ENCODE measurements around the gene RTN1.

The RTN1 gene

GRCh38 chr14:59585891-59586554 is 284.6 kb downstream of the RTN1 start:
- no peak overlapping the region for H3K9ac ChIP-seq (ENCODE audit: low read length)
- no peaks in the 10 kb centered on the region for H3F3A ChIP-seq (ENCODE audit: insufficient read depth, low read length)
- H3K9me3 ChIP-seq (ENCODE audit: low read length): no peaks in the 10 kb centered on the region
- TF ChIP-seq CTCF (IDR thresholded peaks at IDR 0.05; ENCODE audit: low read length) (no peak), EZH2 (IDR thresholded peaks at IDR 0.05; ENCODE audit: borderline replicate concordance, low read length) (no peak)
- no peaks in the 10 kb centered on the region for H4K20me1 ChIP-seq (ENCODE audit: insufficient read depth, low read length)
- H3K79me2 ChIP-seq (ENCODE audit: insufficient read depth, low read length): no peaks in the 10 kb centered on the region
- no peak overlapping the region for H2AFZ ChIP-seq (ENCODE audit: low read length)
- no peak overlapping the region for H3K4me2 ChIP-seq (ENCODE audit: low read length)
- H3K36me3 ChIP-seq (ENCODE audit: insufficient read depth, low read length): no peaks in the 10 kb centered on the region
- no peaks in the 10 kb centered on the region for H3K9me2 ChIP-seq (ENCODE audit: low read depth, low read length)
- no peaks in the 10 kb centered on the region for H3K4me1 ChIP-seq (ENCODE audit: insufficient read depth, low read length, severe bottlenecking)
- no peak overlapping the region for H3K4me3 ChIP-seq (ENCODE audit: low read depth, low read length, poor library complexity, severe bottlenecking)
- no peak overlapping the region for H3K27ac ChIP-seq (ENCODE audit: low read depth, low read length, poor library complexity, severe bottlenecking)
- no peaks in the 10 kb centered on the region for H3K27me3 ChIP-seq (ENCODE audit: insufficient read depth, low read length)

GRCh38 chr14:59583755-59584154 is 286.8 kb downstream of the RTN1 start:
- TF ChIP-seq CTCF (IDR thresholded peaks at IDR 0.05; ENCODE audit: low read length): no peak
- TF ChIP-seq EZH2 (IDR thresholded peaks at IDR 0.05; ENCODE audit: borderline replicate concordance, low read length): no peak
- no peaks in the 10 kb centered on the region for H3K36me3 ChIP-seq (ENCODE audit: insufficient read depth, low read length)
- no peaks in the 10 kb centered on the region for H3K27me3 ChIP-seq (ENCODE audit: insufficient read depth, low read length)
- no peak overlapping the region for H2AFZ ChIP-seq (ENCODE audit: low read length)
- no peaks in the 10 kb centered on the region for H4K20me1 ChIP-seq (ENCODE audit: insufficient read depth, low read length)
- H3K4me2 ChIP-seq (ENCODE audit: low read length): no peak overlapping the region
- no peak overlapping the region for H3K9ac ChIP-seq (ENCODE audit: low read length)
- H3K4me1 ChIP-seq (ENCODE audit: insufficient read depth, low read length, severe bottlenecking): no peaks in the 10 kb centered on the region
- no peaks in the 10 kb centered on the region for H3K9me3 ChIP-seq (ENCODE audit: low read length)
- no peak overlapping the region for H3K27ac ChIP-seq (ENCODE audit: low read depth, low read length, poor library complexity, severe bottlenecking)
- no peaks in the 10 kb centered on the region for H3K9me2 ChIP-seq (ENCODE audit: low read depth, low read length)
- H3K79me2 ChIP-seq (ENCODE audit: insufficient read depth, low read length): no peaks in the 10 kb centered on the region
- no peak overlapping the region for H3K4me3 ChIP-seq (ENCODE audit: low read depth, low read length, poor library complexity, severe bottlenecking)
- no peaks in the 10 kb centered on the region for H3F3A ChIP-seq (ENCODE audit: insufficient read depth, low read length)

GRCh38 chr14:59582845-59583509 is 287.6 kb downstream of the RTN1 start:
- Histone ChIP-seq H3K4me2 (ENCODE audit: low read length) (no peak overlapping the region), H3K4me1 (ENCODE audit: insufficient read depth, low read length, severe bottlenecking) (no peaks in the 10 kb centered on the region), H3F3A (ENCODE audit: insufficient read depth, low read length) (no peaks in the 10 kb centered on the region), H3K4me3 (ENCODE audit: low read depth, low read length, poor library complexity, severe bottlenecking) (no peak overlapping the region), H3K9ac (ENCODE audit: low read length) (no peak overlapping the region), H3K27ac (ENCODE audit: low read depth, low read length, poor library complexity, severe bottlenecking) (no peak overlapping the region), H3K36me3 (ENCODE audit: insufficient read depth, low read length) (no peaks in the 10 kb centered on the region), H3K9me3 (ENCODE audit: low read length) (no peaks in the 10 kb centered on the region), H3K27me3 (ENCODE audit: insufficient read depth, low read length) (no peaks in the 10 kb centered on the region), H3K79me2 (ENCODE audit: insufficient read depth, low read length) (no peaks in the 10 kb centered on the region), H3K9me2 (ENCODE audit: low read depth, low read length) (no peaks in the 10 kb centered on the region), H4K20me1 (ENCODE audit: insufficient read depth, low read length) (no peaks in the 10 kb centered on the region), H2AFZ (ENCODE audit: low read length) (no peak overlapping the region)
- TF ChIP-seq EZH2 (IDR thresholded peaks at IDR 0.05; ENCODE audit: borderline replicate concordance, low read length): no peak
- 0 out of 2 replicates have a peak, but pooled peaks have one; percentile 27 for TF ChIP-seq CTCF (IDR thresholded peaks at IDR 0.05; ENCODE audit: low read length)

Data from OCI-LY1 (cell line).